Esophagus squamous epithelium (tissue), 5 donors: ENCODE results near the gene ACSF3. TPM values are rescaled to one million over a fixed set of nuclear protein-coding genes. Genes with fewer than 3 reads are reported as not detected.

ENCODE experiments used
- DNase-seq: peaks from one replicate; lab custom pipeline; 2025; lab: John Stamatoyannopoulos, UW
- H3K27ac ChIP-seq, 4 donors: fragments of 200-600 bp; sonication (generic); one replicate each; pipeline ENCODE4 v1.5.1; 2016 to 2019; ENCODE audit warnings: mild to moderate bottlenecking in 1 of 4
- H3K27me3 ChIP-seq, 4 donors: fragments of 200-600 bp; sonication (generic); 1 replicate in 3 of 4; 2 replicates in 1 of 4; pipeline versions ENCODE4 v1.5.1 to v1.6.0; 2017 to 2021; ENCODE audit warnings: antibody characterized with exemption in 1 of 4
- H3K36me3 ChIP-seq, 3 donors: fragments of 200-600 bp; sonication (generic); one replicate each; pipeline ENCODE4 v1.5.1; 2016 to 2019
- H3K4me1 ChIP-seq, 3 donors: fragments of 200-600 bp; sonication (generic); one replicate each; pipeline ENCODE4 v1.5.1; 2017 to 2019
- H3K4me3 ChIP-seq, 4 donors: fragments of 200-600 bp; sonication (generic); 1 replicate in 3 of 4; 2 replicates in 1 of 4; pipeline ENCODE4 v1.5.1; 2016 to 2019; ENCODE audit warnings: mild to moderate bottlenecking in 2 of 4, moderate library complexity in 1 of 4
- H3K9me3 ChIP-seq, 3 donors: fragments of 200-600 bp; sonication (generic); one replicate each; pipeline ENCODE4 v1.5.1; 2016 to 2019
- CTCF ChIP-seq, 6 experiments: fragments of 450-650 bp in 4 of 6; fragments of 200-600 bp in 2 of 6; sonication (generic) in 2 of 6; IDR thresholded peaks; one replicate each; pipeline ENCODE4 v1.5.1; 2016 to 2019; ENCODE audit warnings: antibody characterized with exemption in 6 of 6, mild to moderate bottlenecking in 4 of 6, moderate library complexity in 4 of 6
- POLR2A ChIP-seq, 4 donors: fragments of 450-650 bp; IDR thresholded peaks; one replicate each; pipeline ENCODE4 v1.6.1; 2017; ENCODE audit warnings: antibody characterized with exemption in 4 of 4, mild to moderate bottlenecking in 4 of 4, moderate library complexity in 3 of 4
- whole genome bisulfite sequencing, 2 donors: methylation state at CpG; one replicate each; pipeline ENCODE4 v1.1.5; 2018; 5-methylcytosine and 5-hydroxymethylcytosine counted together
- intact Hi-C: fragments of 100-400 bp; cut with DNase I; formaldehyde crosslinking; loops from one replicate; pipeline ENCODE4 v1.15.0; 2022
- total RNA-seq, 4 donors: library from RNA; depleted of rRNA; stranded (reverse); fragments of >200 nt; gene quantifications; one replicate each; pipeline ENCODE4 v1.1.0, GENCODE V29; 2016
- donor health status: DM: yes; HTN: yes; CAD: no.

The ACSF3 gene
- total RNA-seq, 4 donors from 2014 or later: 15.1 to 21.1 (median 17.4) TPM

GRCh38 chr16:89174055-89174827 lies 80.6 kb downstream of the ACSF3 start:
- Histone ChIP-seq H3K4me1 (peaks cover 12 to 32% (median 18%) of the 10 kb centered on the region in 3 donors), H3K27ac (no peak overlapping the region), H3K4me3 (no peak overlapping the region), H3K27me3 (peaks cover 0 to 99% (median 9%) of the 10 kb centered on the region in 4 donors), H3K9me3 (no peaks in the 10 kb centered on the region), H3K36me3 (no peaks in the 10 kb centered on the region)
- DNase-seq: no peak
- intact Hi-C loops: loop anchor here (5.0 kb wide), 1 partner anchor 437 kb away; no protein-coding TSS in a partner anchor
- TF ChIP-seq POLR2A (IDR thresholded peaks at IDR 0.05) (no peak), CTCF (IDR thresholded peaks at IDR 0.05) (no peak)
- 74 to 85% methylated on average over 12 to 15 of the region's 23 CpGs for WGBS, 2 donors

- H3K27me3 ChIP-seq: peaks cover 0 to 99% (median 4%) of the 10 kb centered on the region in 4 donors
Observed at GRCh38 chr16:89174877-89175276, 81.2 kb downstream of the ACSF3 start.

GRCh38 chr16:89175280-89176146 lies 81.9 kb downstream of the ACSF3 start:
- TF ChIP-seq CTCF (IDR thresholded peaks at IDR 0.05) (no peak), POLR2A (IDR thresholded peaks at IDR 0.05) (no peak)
- Histone ChIP-seq H3K27ac (no peak overlapping the region), H3K9me3 (no peaks in the 10 kb centered on the region), H3K27me3 (peaks cover 0 to 99% (median 3%) of the 10 kb centered on the region in 4 donors), H3K4me1 (peaks cover 10 to 24% (median 14%) of the 10 kb centered on the region in 3 donors), H3K4me3 (no peak overlapping the region), H3K36me3 (no peaks in the 10 kb centered on the region)
- DNase-seq: no peak
- intact Hi-C loops: no loop called here
- 20 to 55% methylated on average over 2 to 5 of the region's 20 CpGs for WGBS, 2 donors

More at GRCh38 chr16:89174877-89175276, 81.2 kb downstream of the ACSF3 start:
- no peaks in the 10 kb centered on the region for H3K9me3 ChIP-seq
- no peak for DNase-seq
- H3K36me3 ChIP-seq: no peaks in the 10 kb centered on the region
- H3K4me1 ChIP-seq: peaks cover 12 to 31% (median 18%) of the 10 kb centered on the region in 3 donors
- no peak overlapping the region for H3K4me3 ChIP-seq
- H3K27ac ChIP-seq: no peak overlapping the region
- intact Hi-C loops: loop anchor here (5.0 kb wide), 1 partner anchor 438 kb away; no protein-coding TSS in a partner anchor
- 80% methylated on average over 3 of the region's 14 CpGs; no CpG with 5 or more reads in 1 of the 2 donors for WGBS, 2 donors
- TF ChIP-seq CTCF (IDR thresholded peaks at IDR 0.05) (no peak), POLR2A (IDR thresholded peaks at IDR 0.05) (no peak)

- no peak overlapping the region for H3K4me3 ChIP-seq
- no peaks in the 10 kb centered on the region for H3K36me3 ChIP-seq
- intact Hi-C loops: no loop called here
- H3K9me3 ChIP-seq: no peaks in the 10 kb centered on the region
- no peak overlapping the region for H3K27ac ChIP-seq
- TF ChIP-seq CTCF (IDR thresholded peaks at IDR 0.05) (no peak), POLR2A (IDR thresholded peaks at IDR 0.05) (no peak)
- H3K4me1 ChIP-seq: peaks cover 4 to 17% (median 8%) of the 10 kb centered on the region in 3 donors
- H3K27me3 ChIP-seq: peaks cover 0 to 99% (median 0%) of the 10 kb centered on the region in 4 donors
- no peak for DNase-seq
- 90% methylated on average over 2 of the region's 27 CpGs; no CpG with 5 or more reads in 1 of the 2 donors for WGBS, 2 donors
Observed at GRCh38 chr16:89176147-89176690, 82.6 kb downstream of the ACSF3 start.
